Measurements from ENCODE around the gene FAU. TPM values are rescaled to one million over a fixed set of nuclear protein-coding genes. Genes with fewer than 3 reads are reported as not detected.

Gene FAU
- total RNA-seq, 2 experiments from 2014 or later = 1,937 to 1,976 TPM

DNA sequence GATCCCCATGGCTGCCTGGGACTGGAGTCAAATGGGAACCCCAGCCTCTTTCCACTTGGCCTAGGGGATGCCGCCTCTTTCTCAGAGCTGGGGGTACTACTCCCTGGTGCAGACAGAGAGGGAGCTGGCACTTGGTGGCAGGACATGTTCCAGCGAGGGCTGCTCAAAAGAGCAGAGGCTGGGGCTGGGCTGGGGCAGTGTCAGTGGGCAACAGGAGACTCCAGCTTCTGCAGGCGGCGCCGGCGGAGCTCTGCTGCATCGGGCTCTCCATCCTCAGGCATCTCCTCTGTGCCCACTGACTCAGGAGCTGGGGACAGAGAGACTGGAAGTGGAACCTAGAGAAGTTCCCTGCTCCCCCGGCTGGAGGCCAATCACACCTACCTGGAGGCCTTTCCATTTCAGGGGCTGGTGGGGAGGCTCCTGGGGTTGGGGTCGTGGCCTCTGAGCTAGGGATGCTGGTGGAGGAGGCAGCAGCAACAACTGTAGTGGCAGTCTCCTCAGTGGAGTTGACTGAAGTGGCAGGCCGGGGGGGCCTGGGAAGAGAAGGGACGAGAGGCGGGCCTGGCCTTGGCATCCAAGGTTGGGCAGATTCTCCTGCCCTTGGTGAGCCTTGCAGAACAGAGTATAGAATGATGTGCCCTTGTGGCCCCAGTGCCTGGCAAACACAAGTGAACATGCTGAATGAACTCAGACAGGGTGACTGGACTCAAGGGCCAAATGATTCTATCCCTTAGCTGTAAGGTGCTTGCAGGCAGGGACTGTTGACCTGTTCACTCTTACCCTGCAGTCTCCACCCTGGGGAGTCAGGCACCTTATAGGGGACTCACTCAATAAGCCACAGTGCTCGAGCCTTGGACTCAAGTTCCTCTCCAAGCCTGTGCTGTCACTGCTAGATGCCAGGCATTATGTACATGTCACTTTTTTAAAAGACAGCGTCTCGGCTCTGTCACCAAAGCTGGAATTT, 6.5 kb upstream of the FAU start:
- CTCF ChIA-PET = interaction anchor here (1.2 kb wide), 1 partner anchor 18 kb away, joined by 3 read pairs; no protein-coding TSS in a partner anchor

DNA sequence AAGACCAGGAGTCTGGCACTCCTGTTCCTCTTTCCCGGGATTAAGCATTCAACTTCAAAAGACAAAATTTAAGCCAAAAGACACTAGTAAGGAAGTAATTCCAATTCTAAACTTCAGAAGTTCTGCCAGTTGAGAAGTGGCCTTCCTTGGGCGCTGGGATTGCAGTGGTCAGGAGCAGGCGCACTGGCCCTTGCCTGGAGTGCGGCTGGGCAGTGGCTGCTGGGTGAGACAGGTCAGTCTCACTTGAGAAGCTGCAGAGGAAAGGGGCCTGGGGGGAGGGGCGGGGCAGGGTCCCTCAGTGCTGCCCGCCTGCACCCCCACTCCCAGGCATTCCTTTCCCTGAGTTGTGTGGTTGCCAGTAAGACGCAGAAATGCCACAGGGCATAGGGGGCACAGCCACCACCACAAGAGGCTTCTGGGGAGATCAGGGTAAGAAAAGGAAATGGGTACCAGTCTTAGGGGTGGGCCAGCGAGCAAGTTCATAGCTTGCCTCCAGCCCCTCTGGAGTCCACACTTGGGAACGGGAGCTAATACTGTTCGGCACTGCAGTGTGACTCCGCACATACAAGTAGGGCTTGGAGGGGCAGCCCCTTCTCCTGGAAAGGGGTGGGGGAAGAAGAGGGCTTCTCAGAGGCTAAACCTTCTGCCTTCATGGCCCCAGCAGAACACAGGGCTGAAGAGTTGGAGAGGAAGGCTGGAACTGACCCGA, 5.7 kb upstream of the FAU start:
- Mint-ChIP-seq H3K27me3 (no peaks in the 10 kb centered on the region), H3K36me3 (ENCODE audit: low read depth) (peaks cover 87% of the 10 kb centered on the region), H3K4me1 (ENCODE audit: low read depth) (peaks cover 17% of the 10 kb centered on the region), H3K9me3 (no peaks in the 10 kb centered on the region), H3K27ac (peak overlapping the region; percentile 42), H3K4me3 (no peak overlapping the region)
- Histone ChIP-seq H3K4me3 (ENCODE audit: low read length) (no peak overlapping the region), H3K4me1 (ENCODE audit: insufficient read depth, low read length) (peaks cover 28% of the 10 kb centered on the region), H3K27ac (ENCODE audit: low read depth in 1 of 2, low read length in 2 of 2) (no peak overlapping the region), H3K27me3 (ENCODE audit: control insufficient read depth in 1 of 2, insufficient read depth in 2 of 2, low read length in 2 of 2) (no peaks in the 10 kb centered on the region), H3K9me3 (ENCODE audit: control insufficient read depth in 1 of 2, insufficient read depth in 1 of 2, low read length in 2 of 2) (no peaks in the 10 kb centered on the region), H3K36me3 (ENCODE audit: insufficient read depth, low read length) (peaks cover 87% of the 10 kb centered on the region)
- TF ChIP-seq, protein P1, sequence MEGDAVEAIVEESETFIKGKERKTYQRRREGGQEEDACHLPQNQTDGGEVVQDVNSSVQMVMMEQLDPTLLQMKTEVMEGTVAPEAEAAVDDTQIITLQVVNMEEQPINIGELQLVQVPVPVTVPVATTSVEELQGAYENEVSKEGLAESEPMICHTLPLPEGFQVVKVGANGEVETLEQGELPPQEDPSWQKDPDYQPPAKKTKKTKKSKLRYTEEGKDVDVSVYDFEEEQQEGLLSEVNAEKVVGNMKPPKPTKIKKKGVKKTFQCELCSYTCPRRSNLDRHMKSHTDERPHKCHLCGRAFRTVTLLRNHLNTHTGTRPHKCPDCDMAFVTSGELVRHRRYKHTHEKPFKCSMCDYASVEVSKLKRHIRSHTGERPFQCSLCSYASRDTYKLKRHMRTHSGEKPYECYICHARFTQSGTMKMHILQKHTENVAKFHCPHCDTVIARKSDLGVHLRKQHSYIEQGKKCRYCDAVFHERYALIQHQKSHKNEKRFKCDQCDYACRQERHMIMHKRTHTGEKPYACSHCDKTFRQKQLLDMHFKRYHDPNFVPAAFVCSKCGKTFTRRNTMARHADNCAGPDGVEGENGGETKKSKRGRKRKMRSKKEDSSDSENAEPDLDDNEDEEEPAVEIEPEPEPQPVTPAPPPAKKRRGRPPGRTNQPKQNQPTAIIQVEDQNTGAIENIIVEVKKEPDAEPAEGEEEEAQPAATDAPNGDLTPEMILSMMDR (IDR thresholded peaks at IDR 0.05) = no peak
- peak; percentile 15 for ATAC-seq (ENCODE audit: poor library complexity)
- no peak for DNase-seq
- intact Hi-C loops (cut with DNase I, micrococcal nuclease) = no loop called here
- CTCF ChIA-PET = interaction anchor here (1.2 kb wide), 1 partner anchor 17 kb away, joined by 3 read pairs; no protein-coding TSS in a partner anchor
- POLR2A ChIA-PET = interaction anchor here (1.4 kb wide), 1 partner anchor 10 kb away, joined by 6 read pairs; the partner anchor contains the start of gene ZNHIT2

More for the DNA sequence above, 6.5 kb upstream of the FAU start:
- intact Hi-C loops (cut with DNase I, micrococcal nuclease) = no loop called here
- Mint-ChIP-seq H3K36me3 (ENCODE audit: low read depth) (peaks cover 90% of the 10 kb centered on the region), H3K27me3 (no peaks in the 10 kb centered on the region), H3K4me1 (ENCODE audit: low read depth) (peaks cover 20% of the 10 kb centered on the region), H3K9me3 (no peaks in the 10 kb centered on the region), H3K27ac (peak overlapping the region; percentile 42), H3K4me3 (no peak overlapping the region)
- H3K27ac ChIP-seq (ENCODE audit: low read depth in 1 of 2, low read length in 2 of 2) = no peak overlapping the region
- POLR2A ChIA-PET = interaction anchor here (1.4 kb wide), 1 partner anchor 11 kb away, joined by 6 read pairs; the partner anchor contains the start of gene ZNHIT2
- ATAC-seq (ENCODE audit: poor library complexity) = peak; percentile 13
- H3K4me1 ChIP-seq (ENCODE audit: insufficient read depth, low read length) = peaks cover 28% of the 10 kb centered on the region
- H3K36me3 ChIP-seq (ENCODE audit: insufficient read depth, low read length) = peaks cover 92% of the 10 kb centered on the region
- H3K27me3 ChIP-seq (ENCODE audit: control insufficient read depth in 1 of 2, insufficient read depth in 2 of 2, low read length in 2 of 2) = no peaks in the 10 kb centered on the region
- no peak for DNase-seq
- H3K9me3 ChIP-seq (ENCODE audit: control insufficient read depth in 1 of 2, insufficient read depth in 1 of 2, low read length in 2 of 2) = no peaks in the 10 kb centered on the region
- TF ChIP-seq, protein P1 (IDR thresholded peaks at IDR 0.05) = no peak
- H3K4me3 ChIP-seq (ENCODE audit: low read length) = no peak overlapping the region

DNA sequence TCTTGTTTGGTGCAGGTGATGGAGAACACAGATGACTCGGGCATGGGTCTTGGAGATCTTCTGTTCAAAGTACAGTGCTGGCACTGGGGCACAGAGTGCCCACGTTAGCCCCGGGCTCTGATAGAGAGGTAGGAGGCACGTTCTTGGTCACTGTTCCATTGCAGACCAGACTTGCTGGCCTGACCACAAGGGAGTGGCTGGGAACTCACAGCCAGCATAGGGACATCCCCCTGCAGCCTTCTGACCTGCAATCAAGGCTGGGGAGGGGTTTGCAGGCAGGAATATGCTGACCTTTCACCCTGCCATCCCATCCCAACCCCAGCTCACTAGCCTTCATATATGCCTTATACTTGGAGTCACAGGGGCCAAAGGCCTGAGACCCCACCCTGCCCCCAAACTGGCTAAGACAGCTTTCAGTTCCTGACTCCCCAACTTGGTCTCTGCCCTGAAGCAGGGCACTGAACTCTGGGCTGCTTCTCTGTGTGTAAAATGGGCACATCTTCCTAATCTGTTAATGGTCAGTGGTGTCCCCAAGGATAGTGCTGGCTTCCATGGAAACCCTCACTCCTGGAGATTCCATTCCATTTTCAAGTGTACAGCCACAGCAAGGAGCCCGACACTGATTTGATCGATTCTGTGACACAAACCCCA, 4.8 kb upstream of the FAU start:
- no peak overlapping the region for H3K4me3 Mint-ChIP-seq
- intact Hi-C loops (cut with DNase I, micrococcal nuclease) = no loop called here
- no peaks in the 10 kb centered on the region for H3K27me3 Mint-ChIP-seq
- Histone ChIP-seq H3K36me3 (ENCODE audit: insufficient read depth, low read length) (peaks cover 78% of the 10 kb centered on the region), H3K4me3 (ENCODE audit: low read length) (no peak overlapping the region), H3K4me1 (ENCODE audit: insufficient read depth, low read length) (peaks cover 24% of the 10 kb centered on the region), H3K27ac (ENCODE audit: low read depth in 1 of 2, low read length in 2 of 2) (no peak overlapping the region), H3K9me3 (ENCODE audit: control insufficient read depth in 1 of 2, insufficient read depth in 1 of 2, low read length in 2 of 2) (no peaks in the 10 kb centered on the region), H3K27me3 (ENCODE audit: control insufficient read depth in 1 of 2, insufficient read depth in 2 of 2, low read length in 2 of 2) (no peaks in the 10 kb centered on the region)
- DNase-seq = no peak
- H3K4me1 Mint-ChIP-seq (ENCODE audit: low read depth) = peaks cover 24% of the 10 kb centered on the region
- H3K36me3 Mint-ChIP-seq (ENCODE audit: low read depth) = peaks cover 90% of the 10 kb centered on the region
- no peak for ATAC-seq (ENCODE audit: poor library complexity)
- POLR2A ChIA-PET = no interaction called here
- H3K27ac Mint-ChIP-seq = no peak overlapping the region
- CTCF ChIA-PET = no interaction called here
- no peaks in the 10 kb centered on the region for H3K9me3 Mint-ChIP-seq
- TF ChIP-seq, protein P1 (IDR thresholded peaks at IDR 0.05) = no peak

Measured in CD4-positive, alpha-beta T cell (primary cell).